HepG2 (cell line): Measurements from ENCODE around the gene RAE1. TPM values are rescaled to one million over a fixed set of nuclear protein-coding genes. Genes with fewer than 3 reads are reported as not detected.

Experiments used
- ATAC-seq: fragments of 200-7000 bp; cut with Tn5 transposase; 3 replicates; pipeline ENCODE4 v1.9.1; 2020; ENCODE audit warnings: mild to moderate bottlenecking, moderate library complexity
- BruUV-seq: library from RNA; stranded (reverse); fragments of 400-500 nt; replicated peaks from 2 replicates; lab custom pipeline; 2021; lab: Mats Ljungman, UMichigan
- CTCF ChIA-PET: fragments of 300-600 bp; formaldehyde crosslinking; extraction: SDS; loops from one replicate; lab custom pipeline; 2021; ENCODE audit warnings: low total read pairs, inconsistent platforms, low intra/inter-chr PET ratio; lab: Yijun Ruan, JAX
- POLR2A ChIA-PET: fragments of 350-600 bp; sonication (Branson Sonifier 250); formaldehyde crosslinking; loops from one replicate; lab custom pipeline; 2020; ENCODE audit warnings: antibody characterized with exemption, inconsistent platforms; lab: Yijun Ruan, JAX
- DNase-seq: peaks from one replicate; pipeline ENCODE4 v3.0.0-alpha.2; 2015; ENCODE audit warnings: low spot score
- FAIRE-seq: peaks from 3 replicates; lab custom pipeline; 2011; peaks lifted over from hg19 to GRCh38; lab: Jason Lieb, UNC
- H2AFZ ChIP-seq: one replicate; pipeline ENCODE4 v1.6.1; 2011; ENCODE audit warnings: low read length, inconsistent platforms
- H3K27ac ChIP-seq: fragments of 300-600 bp; 3 replicates; pipeline ENCODE4 v1.8.0; 2011; ENCODE audit warnings: mixed run types, mild to moderate bottlenecking, mixed read lengths, low read length, inconsistent platforms; ENCODE audit not compliant: insufficient read depth; ENCODE audit errors: extremely low read length
- H3K27me3 ChIP-seq, 2 experiments: fragments of 200-600 bp in 1 of 2; 2 replicates in 1 of 2; 3 replicates in 1 of 2; pipeline versions ENCODE4 v1.6.0 to v1.8.0; 2011; ENCODE audit warnings: low read length in 2 of 2, mild to moderate bottlenecking in 2 of 2, moderate library complexity in 2 of 2, inconsistent platforms in 1 of 2; ENCODE audit not compliant: insufficient read depth in 2 of 2, control insufficient read depth in 1 of 2
- H3K36me3 ChIP-seq, 2 experiments: fragments of 200-600 bp in 1 of 2; replicated peaks in 1 of 2; 2 replicates in 1 of 2; 3 replicates in 1 of 2; pipeline versions ENCODE4 v1.5.1 to v1.8.0; 2011; ENCODE audit warnings: low read length in 2 of 2, inconsistent platforms in 1 of 2; ENCODE audit not compliant: insufficient read depth in 2 of 2, control insufficient read depth in 1 of 2
- H3K4me1 ChIP-seq: 2 replicates; pipeline ENCODE4 v1.5.1; 2012; ENCODE audit warnings: low read length, inconsistent platforms; ENCODE audit not compliant: insufficient read depth
- H3K4me2 ChIP-seq: 2 replicates; pipeline ENCODE4 v1.6.0; 2011; ENCODE audit warnings: low read depth, low read length, inconsistent platforms
- H3K4me3 ChIP-seq, 3 experiments: fragments of 200-600 bp in 1 of 3; sonication (generic), shearing (Covaris generic) in 1 of 3; replicated peaks in 1 of 3; 2 replicates each; pipeline ENCODE4 v1.5.1; 2011 to 2016; ENCODE audit warnings: low read length in 3 of 3, inconsistent platforms in 2 of 3, low read depth in 2 of 3, mild to moderate bottlenecking in 2 of 3, control low read depth in 1 of 3, mixed read lengths in 1 of 3; ENCODE audit not compliant: insufficient read depth in 1 of 3
- H3K79me2 ChIP-seq: one replicate; pipeline ENCODE4 v1.6.1; 2011; ENCODE audit warnings: low read length, inconsistent platforms; ENCODE audit not compliant: insufficient read depth
- H3K9ac ChIP-seq: 2 replicates; pipeline ENCODE4 v1.6.0; 2011; ENCODE audit warnings: mild to moderate bottlenecking, low read depth, low read length, inconsistent platforms; ENCODE audit not compliant: insufficient read depth
- H3K9me3 ChIP-seq: 2 replicates; pipeline ENCODE4 v1.5.1; 2012; ENCODE audit warnings: mild to moderate bottlenecking, low read length
- H4K20me1 ChIP-seq: 2 replicates; pipeline ENCODE4 v1.6.0; 2011; ENCODE audit warnings: inconsistent platforms, mild to moderate bottlenecking, low read length, moderate library complexity; ENCODE audit not compliant: insufficient read depth
- ATAD3A ChIP-seq: sonication (generic); formaldehyde crosslinking; IDR thresholded peaks from 2 replicates; pipeline ENCODE4 v1.4.0; 2020; ENCODE audit warnings: missing genetic modification reagents
- CBFB ChIP-seq: sonication (generic); formaldehyde crosslinking; IDR thresholded peaks from 2 replicates; pipeline ENCODE4 v1.4.0; 2020; ENCODE audit warnings: missing genetic modification reagents
- DZIP1 ChIP-seq: sonication (generic); formaldehyde crosslinking; IDR thresholded peaks from 2 replicates; pipeline ENCODE4 v1.5.0; 2020; ENCODE audit warnings: mild to moderate bottlenecking, missing genetic modification reagents
- GTF2F1 ChIP-seq: fragments of 150-350 bp; IDR thresholded peaks from 2 replicates; pipeline ENCODE4 v1.6.1; 2014; ENCODE audit warnings: low read length
- HIVEP1 ChIP-seq: sonication (generic); formaldehyde crosslinking; IDR thresholded peaks from 2 replicates; pipeline ENCODE4 v1.4.0; 2020; ENCODE audit warnings: mild to moderate bottlenecking, missing genetic modification reagents
- KDM2A ChIP-seq: sonication (generic); formaldehyde crosslinking; IDR thresholded peaks from 2 replicates; pipeline ENCODE4 v1.4.0; 2020; ENCODE audit warnings: low read depth, missing genetic modification reagents, borderline replicate concordance
- MTF2 ChIP-seq: sonication (generic); formaldehyde crosslinking; IDR thresholded peaks from 2 replicates; pipeline ENCODE4 v1.5.0; 2020; ENCODE audit warnings: missing genetic modification reagents, borderline replicate concordance
- MYC ChIP-seq: sonication (generic); formaldehyde crosslinking; IDR thresholded peaks from 2 replicates; pipeline ENCODE4 v1.9.0; 2021; ENCODE audit warnings: missing genetic modification reagents, borderline replicate concordance
- RBM22 ChIP-seq: fragments of 200-400 bp; formaldehyde crosslinking; optimal IDR thresholded peaks from 2 replicates; pipeline ENCODE3; 2017; ENCODE audit warnings: mild to moderate bottlenecking, low read length, moderate library complexity
- SALL2 ChIP-seq: sonication (generic); formaldehyde crosslinking; IDR thresholded peaks from 2 replicates; pipeline ENCODE4 v1.8.1; 2023; ENCODE audit warnings: mild to moderate bottlenecking, missing genetic modification reagents, inconsistent platforms
- SMAD9 ChIP-seq: sonication (generic); formaldehyde crosslinking; IDR thresholded peaks from 2 replicates; pipeline ENCODE4 v1.5.1; 2020; ENCODE audit warnings: mild to moderate bottlenecking, missing genetic modification reagents
- TFE3 ChIP-seq: IDR thresholded peaks from 2 replicates; pipeline ENCODE4 v1.6.1; 2016
- THYN1 ChIP-seq: sonication (generic); formaldehyde crosslinking; IDR thresholded peaks from 2 replicates; pipeline ENCODE4 v1.8.1; 2023; ENCODE audit warnings: low read depth, mild to moderate bottlenecking, moderate library complexity, missing genetic modification reagents, borderline replicate concordance
- ZFP82 ChIP-seq: sonication (generic); formaldehyde crosslinking; IDR thresholded peaks from 2 replicates; pipeline ENCODE4 v1.5.1; 2020; ENCODE audit warnings: mild to moderate bottlenecking, missing genetic modification reagents, borderline replicate concordance
- ZMYM4 ChIP-seq: sonication (generic); formaldehyde crosslinking; IDR thresholded peaks from 2 replicates; pipeline ENCODE4 v1.8.1; 2023; ENCODE audit warnings: mild to moderate bottlenecking, missing genetic modification reagents
- ZNF10 ChIP-seq: sonication (generic); formaldehyde crosslinking; IDR thresholded peaks from 2 replicates; pipeline ENCODE4 v1.4.0; 2020; ENCODE audit warnings: mild to moderate bottlenecking, low read depth, missing genetic modification reagents, borderline replicate concordance
- ZNF17 ChIP-seq: sonication (generic); formaldehyde crosslinking; IDR thresholded peaks from 2 replicates; pipeline ENCODE4 v1.5.0; 2020; ENCODE audit warnings: mild to moderate bottlenecking, missing genetic modification reagents
- ZNF20 ChIP-seq: sonication (generic); formaldehyde crosslinking; IDR thresholded peaks from 2 replicates; pipeline ENCODE4 v1.4.0; 2020; ENCODE audit warnings: mild to moderate bottlenecking, moderate library complexity, missing genetic modification reagents
- ZNF33B ChIP-seq: sonication (generic); formaldehyde crosslinking; IDR thresholded peaks from 2 replicates; pipeline ENCODE4 v1.5.1; 2020; ENCODE audit warnings: mild to moderate bottlenecking, missing genetic modification reagents
- ZNF430 ChIP-seq: sonication (generic); formaldehyde crosslinking; IDR thresholded peaks from 2 replicates; pipeline ENCODE4 v1.9.0; 2021; ENCODE audit warnings: mild to moderate bottlenecking, missing genetic modification reagents
- ZNF550 ChIP-seq: sonication (generic); formaldehyde crosslinking; IDR thresholded peaks from 2 replicates; pipeline ENCODE4 v1.4.0; 2020; ENCODE audit warnings: mild to moderate bottlenecking, missing genetic modification reagents, borderline replicate concordance
- ZSCAN12 ChIP-seq: sonication (generic); formaldehyde crosslinking; IDR thresholded peaks from 2 replicates; pipeline ENCODE4 v1.9.0; 2021; ENCODE audit warnings: mild to moderate bottlenecking, missing genetic modification reagents
- WGBS: methylation state at CpG from one replicate; pipeline ENCODE4 v1.1.6; 2017; ENCODE audit warnings: low lambda C conversion rate; 5-methylcytosine and 5-hydroxymethylcytosine counted together
- in situ Hi-C: cut with HindIII; loops from 2 replicates; pipeline ENCODE4 v1.10.0; 2017; ENCODE audit warnings: low pct_unique_long_range_greater_than_20kb; ENCODE audit not compliant: extremely low pct_ligation_motif_present
- intact Hi-C: fragments of 100-400 bp; cut with micrococcal nuclease; formaldehyde crosslinking; loops from one replicate; pipeline ENCODE4 v1.10.0; 2022; ENCODE audit not compliant: unreplicated experiment
- polyA plus RNA-seq, 8 experiments: library from polyadenylated mRNA; depleted of rRNA in 3 of 8; stranded (reverse) in 7 of 8; unstranded in 1 of 8; fragments of >200 nt; fragmentation: Illumina TruSeq in 4 of 8; extraction: Trizol in 4 of 8; gene quantifications; 2 replicates each; pipeline versions ENCODE4 v1.2.1 to v1.2.3, GENCODE V29; 2011 to 2016; ENCODE audit warnings: low read depth in 4 of 8, missing spikeins in 1 of 8, mixed read lengths in 1 of 8; ENCODE audit not compliant: insufficient read depth in 1 of 8
- total RNA-seq, 5 experiments: library from RNA; depleted of rRNA; stranded (reverse); fragments of >200 nt; fragmentation: Illumina TruSeq; extraction: Trizol; gene quantifications; 2 replicates each; pipeline ENCODE4 v1.2.3, GENCODE V29; 2016; ENCODE audit warnings: low read depth in 1 of 5

RAE1 gene
- total and polyA plus RNA-seq, 2 of the 13 experiments (the other 11 are each of a cell fraction or from before 2014, with no cell fraction given), result 36.1 to 72.9 TPM

GRCh38 chr20:57412347-57413029 lies 61.4 kb downstream of the RAE1 start:
- Histone ChIP-seq H3K27me3 (peaks cover 10 to 47% of the 10 kb centered on the region in 2 experiments; a peak in 3 of 5 replicates), H3K27ac (no peak overlapping the region), H3K4me3 (no peak overlapping the region), H3K79me2 (no peaks in the 10 kb centered on the region), H3K9ac (no peak overlapping the region), H3K4me2 (no peak overlapping the region), H4K20me1 (no peaks in the 10 kb centered on the region), H3K9me3 (no peaks in the 10 kb centered on the region), H3K36me3 (peaks cover 9 to 17% of the 10 kb centered on the region in 2 experiments), H3K4me1 (0 out of 2 replicates have a peak, but pooled peaks cover 10% of the 10 kb centered on the region), H2AFZ (no peak overlapping the region)
- intact Hi-C loops (no loop called here), in situ Hi-C loops (no loop called here)
- 38% methylated on average over 6 of the region's 8 CpGs for WGBS
- ATAC-seq (peak; percentile 3; the same call in 1 of the 3 replicates), FAIRE-seq (no peak), DNase-seq (no peak)
- BruUV-seq, result no TSS peak
- CTCF ChIA-PET, result no interaction called here
- POLR2A ChIA-PET, result interaction anchor here (0.8 to 1.9 kb wide), 4 partner anchors 17 to 21 kb away, joined by 3 to 5 read pairs (median 3); partner anchors contain the start of gene RBM38
- TF ChIP-seq ZNF10 (CRISPR knock-in tag) (no peak), THYN1 (CRISPR knock-in tag) (no peak), SALL2 (no peak), ZNF17 (CRISPR knock-in tag) (no peak), MTF2 (CRISPR knock-in tag) (no peak), TFE3 (CRISPR knock-in tag) (no peak), DZIP1 (no peak), ZNF20 (CRISPR knock-in tag) (no peak), CBFB (CRISPR knock-in tag) (no peak), ZSCAN12 (no peak), RBM22 (no peak), MYC (CRISPR knock-in tag) (peak; percentile 1; the same call in 1 of the 2 replicates), ZNF550 (CRISPR knock-in tag) (0 out of 2 replicates have a peak, but pooled peaks have one; percentile 5), KDM2A (0 out of 2 replicates have a peak, but pooled peaks have one; percentile 16), ZFP82 (CRISPR knock-in tag) (no peak), ATAD3A (no peak), GTF2F1 (no peak), HIVEP1 (no peak), ZNF33B (CRISPR knock-in tag) (no peak), ZNF430 (CRISPR knock-in tag) (0 out of 2 replicates have a peak, but pooled peaks have one; percentile 12), ZMYM4 (no peak), SMAD9 (CRISPR knock-in tag) (no peak)
